GM06990 (cell line): ENCODE results near the gene EIF3B.
"Not testable (repeated sequence)": the region's sequence is repeated elsewhere in the genome, so short reads cannot be mapped to it uniquely, and the experiment has no call there.

ENCODE experiments used
- DNase-seq: peaks from one replicate; pipeline ENCODE4 v3.0.0-alpha.2; 2011; ENCODE audit not compliant: insufficient read length; ENCODE audit errors: extremely low read depth
- H3K27me3 ChIP-seq: replicated peaks from 2 replicates; pipeline ENCODE4 v1.6.0; 2011; ENCODE audit warnings: low read length; ENCODE audit not compliant: control insufficient read depth, insufficient read depth
- H3K36me3 ChIP-seq: 2 replicates; pipeline ENCODE4 v1.5.1; 2011; ENCODE audit warnings: low read length; ENCODE audit not compliant: control insufficient read depth, insufficient read depth
- H3K4me3 ChIP-seq: replicated peaks from 2 replicates; pipeline ENCODE4 v1.5.1; 2011; ENCODE audit warnings: low read depth, mild to moderate bottlenecking, control low read depth, low read length
- TF ChIP-seq, protein P1 (sequence below): IDR thresholded peaks from 2 replicates; pipeline ENCODE4 v1.5.1; 2011; ENCODE audit warnings: low read length, control low read depth, mild to moderate bottlenecking, inconsistent platforms; ENCODE audit not compliant: insufficient read depth, poor library complexity, severe bottlenecking

EIF3B gene

DNA sequence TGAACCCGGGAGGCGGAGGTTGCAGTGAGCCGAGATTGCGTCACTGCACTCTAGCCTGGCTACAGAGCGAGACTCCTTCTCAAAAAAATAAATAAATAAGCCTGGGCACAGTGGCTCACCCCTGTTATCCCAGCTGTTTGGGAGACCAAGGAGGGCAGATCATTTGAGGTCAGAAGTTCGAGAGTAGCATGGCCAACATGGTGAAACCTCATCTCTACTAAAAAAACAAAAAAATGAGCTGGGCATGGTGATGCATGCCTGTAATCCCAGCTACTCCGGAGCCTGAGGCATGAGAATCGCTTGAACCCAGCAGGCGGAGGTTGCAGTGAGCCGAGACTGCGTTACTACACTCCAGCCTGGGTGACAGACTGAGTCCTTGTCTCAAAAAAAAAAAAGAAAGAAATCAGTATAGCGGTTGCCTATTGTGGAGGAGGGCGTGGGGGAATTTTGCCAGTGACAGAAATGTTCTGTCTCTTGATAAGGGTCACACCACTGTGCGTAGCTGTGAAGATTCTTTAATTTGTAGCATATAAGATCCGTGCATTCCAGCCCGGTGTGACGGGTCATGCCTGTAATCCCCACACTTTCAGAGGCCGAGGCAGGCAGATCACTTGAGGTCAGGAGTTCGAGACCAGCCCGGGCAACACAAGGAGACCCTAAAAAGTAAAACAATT is 17.9 kb upstream of the EIF3B start:
- no peak for DNase-seq
- H3K27me3 ChIP-seq: no peaks in the 10 kb centered on the region
- TF ChIP-seq, protein P1, sequence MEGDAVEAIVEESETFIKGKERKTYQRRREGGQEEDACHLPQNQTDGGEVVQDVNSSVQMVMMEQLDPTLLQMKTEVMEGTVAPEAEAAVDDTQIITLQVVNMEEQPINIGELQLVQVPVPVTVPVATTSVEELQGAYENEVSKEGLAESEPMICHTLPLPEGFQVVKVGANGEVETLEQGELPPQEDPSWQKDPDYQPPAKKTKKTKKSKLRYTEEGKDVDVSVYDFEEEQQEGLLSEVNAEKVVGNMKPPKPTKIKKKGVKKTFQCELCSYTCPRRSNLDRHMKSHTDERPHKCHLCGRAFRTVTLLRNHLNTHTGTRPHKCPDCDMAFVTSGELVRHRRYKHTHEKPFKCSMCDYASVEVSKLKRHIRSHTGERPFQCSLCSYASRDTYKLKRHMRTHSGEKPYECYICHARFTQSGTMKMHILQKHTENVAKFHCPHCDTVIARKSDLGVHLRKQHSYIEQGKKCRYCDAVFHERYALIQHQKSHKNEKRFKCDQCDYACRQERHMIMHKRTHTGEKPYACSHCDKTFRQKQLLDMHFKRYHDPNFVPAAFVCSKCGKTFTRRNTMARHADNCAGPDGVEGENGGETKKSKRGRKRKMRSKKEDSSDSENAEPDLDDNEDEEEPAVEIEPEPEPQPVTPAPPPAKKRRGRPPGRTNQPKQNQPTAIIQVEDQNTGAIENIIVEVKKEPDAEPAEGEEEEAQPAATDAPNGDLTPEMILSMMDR: no peak
- no peak overlapping the region for H3K4me3 ChIP-seq
- no peaks in the 10 kb centered on the region for H3K36me3 ChIP-seq

DNA sequence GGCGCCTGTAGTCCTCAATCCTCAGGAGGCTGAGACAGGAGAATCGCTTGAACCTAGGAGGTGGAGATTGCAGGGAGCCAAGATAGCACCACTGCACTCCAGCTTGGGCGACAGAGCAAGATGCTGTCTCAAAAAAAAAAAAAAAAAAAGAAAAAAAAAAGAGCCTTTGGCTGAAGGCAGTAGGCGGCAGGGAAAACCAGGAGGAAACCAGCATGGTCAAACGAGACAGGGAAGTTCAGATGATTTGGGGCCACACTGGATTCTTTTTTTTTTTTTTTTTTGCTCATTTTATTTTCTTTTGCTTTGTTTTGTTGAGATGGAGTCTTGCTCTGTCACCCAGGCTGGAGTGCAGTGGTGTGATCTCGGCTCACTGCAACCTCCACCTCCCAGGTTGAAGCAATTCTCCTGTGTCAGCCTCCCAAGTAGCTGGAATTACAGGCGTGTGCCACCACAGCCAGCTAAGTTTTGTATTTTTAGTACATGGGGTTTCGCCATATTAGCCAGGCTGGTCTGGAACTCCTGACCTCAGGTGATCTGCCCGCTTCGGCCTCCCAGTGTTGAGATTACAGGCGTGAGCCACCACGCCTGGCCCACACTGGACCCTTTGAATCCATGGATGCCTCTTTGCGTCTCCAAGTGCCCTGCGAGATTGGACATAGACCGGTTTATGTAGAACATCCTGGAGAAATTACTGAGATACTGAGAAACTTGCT is 7.1 kb upstream of the EIF3B start:
- not testable (repeated sequence) for H3K27me3 ChIP-seq, DNase-seq, H3K36me3 ChIP-seq, H3K4me3 ChIP-seq

DNA sequence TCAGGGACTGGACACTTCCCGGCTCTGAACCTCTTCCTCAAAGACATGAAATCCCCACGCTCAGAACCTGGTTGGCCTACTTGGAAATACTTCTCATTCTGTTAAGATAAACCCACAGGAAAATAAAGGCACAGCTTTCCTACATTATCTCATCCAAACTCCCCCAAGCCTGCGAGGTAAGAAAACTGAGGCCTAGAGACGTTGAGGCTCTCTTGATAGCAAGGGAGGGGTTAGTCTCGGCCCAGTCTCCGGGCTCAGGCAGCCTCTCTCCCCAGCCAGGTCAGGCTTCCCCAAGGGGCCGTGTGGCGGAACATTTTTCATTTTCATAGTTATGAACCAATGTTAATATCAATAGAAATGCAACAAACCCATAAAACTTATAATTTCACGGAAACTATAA is 4.6 kb upstream of the EIF3B start:
- no peak for DNase-seq
- TF ChIP-seq, protein P1: no peak
- Histone ChIP-seq H3K27me3 (no peaks in the 10 kb centered on the region), H3K4me3 (no peak overlapping the region), H3K36me3 (no peaks in the 10 kb centered on the region)

DNA sequence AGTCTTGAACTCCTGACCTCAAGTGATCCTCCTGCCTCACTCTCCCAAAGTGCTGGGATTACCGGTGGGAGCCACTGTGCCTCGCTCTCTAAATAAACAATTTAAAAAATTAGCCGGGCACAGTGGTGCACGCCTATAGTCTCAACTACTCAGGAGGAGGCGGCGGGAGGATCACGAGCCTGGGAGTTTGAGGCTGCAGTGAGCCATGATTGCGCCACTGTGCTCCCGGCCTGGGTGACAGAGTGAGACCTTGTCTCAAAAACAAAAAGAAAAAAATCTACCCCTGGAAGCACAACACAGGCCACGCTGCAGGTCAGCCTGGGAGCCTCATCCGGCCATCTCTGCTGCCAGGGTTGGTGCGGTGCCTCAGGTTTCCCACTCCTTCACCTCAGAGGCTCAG is 3.8 kb upstream of the EIF3B start:
- TF ChIP-seq, protein P1: no peak
- Histone ChIP-seq H3K27me3 (no peaks in the 10 kb centered on the region), H3K36me3 (no peaks in the 10 kb centered on the region), H3K4me3 (no peak overlapping the region)
- DNase-seq: no peak

DNA sequence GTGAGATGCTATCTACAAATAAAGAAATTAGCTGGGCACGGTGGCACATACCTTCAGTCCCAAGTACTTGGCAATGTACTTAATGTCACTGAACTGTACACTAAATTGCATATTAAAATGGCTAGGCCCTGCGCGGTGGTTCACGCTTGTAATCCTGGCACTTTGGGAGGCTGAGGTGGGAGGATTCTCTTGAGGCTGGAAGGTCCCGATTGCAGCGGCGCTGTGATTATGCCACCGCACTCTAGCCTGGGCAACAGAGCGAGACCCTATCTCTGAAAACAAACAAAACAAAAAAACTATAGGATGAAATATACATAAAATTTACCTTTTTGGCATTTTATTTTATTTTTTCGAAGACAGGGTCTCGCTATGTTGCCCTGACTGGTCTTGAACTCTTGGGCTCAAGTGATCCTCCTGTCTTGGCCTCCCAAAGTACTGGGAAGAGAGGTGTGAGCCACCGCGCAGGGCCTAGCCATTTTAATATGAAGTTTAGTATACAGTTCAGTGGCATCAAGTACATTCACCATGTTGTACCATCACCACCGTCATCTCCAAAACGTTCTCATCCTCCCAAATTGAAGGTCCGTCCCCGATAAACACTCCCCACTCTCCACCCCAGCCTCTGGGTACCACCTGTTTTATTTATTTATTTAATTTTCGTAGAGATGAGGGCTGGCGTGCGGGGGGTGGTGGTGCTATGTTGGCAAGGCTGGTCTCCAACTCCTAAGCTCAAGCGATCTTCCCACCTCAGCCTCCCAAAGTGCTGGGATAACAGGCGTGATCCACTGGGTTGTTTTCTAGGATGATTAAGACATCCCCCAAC is 1.3 kb upstream of the EIF3B start:
- H3K36me3 ChIP-seq: peaks cover 3% of the 10 kb centered on the region
- TF ChIP-seq, protein P1: no peak
- H3K4me3 ChIP-seq: peak overlapping the region; percentile 87
- DNase-seq: no peak
- H3K27me3 ChIP-seq: no peaks in the 10 kb centered on the region

DNA sequence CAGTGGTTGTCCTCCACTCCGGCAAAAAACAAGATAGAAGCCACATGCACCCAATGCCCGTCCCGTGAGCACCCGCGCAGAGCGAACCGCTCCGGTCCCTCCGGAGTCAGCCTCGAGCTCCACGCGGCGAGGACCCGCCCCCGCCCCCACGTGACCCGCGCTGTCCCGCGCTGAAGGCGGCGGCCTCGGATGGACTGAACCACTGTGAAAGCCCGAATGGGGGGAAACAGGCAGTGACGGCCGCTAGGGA is 766 bp upstream of the EIF3B start:
- H3K27me3 ChIP-seq: no peaks in the 10 kb centered on the region
- peak; percentile 95 for DNase-seq
- TF ChIP-seq, protein P1: no peak
- peak overlapping the region; percentile 87 for H3K4me3 ChIP-seq
- peaks cover 3% of the 10 kb centered on the region for H3K36me3 ChIP-seq
